ENCODE measurements around the gene KLHL29. TPM values are rescaled to one million over a fixed set of nuclear protein-coding genes. Genes with fewer than 3 reads are reported as not detected.

The KLHL29 gene
- total and polyA plus RNA-seq, 10 of the 15 experiments (the other 5 are each of a cell fraction or from before 2014, with no cell fraction given): 1.4 to 19.5 (median 6.1) TPM

DNA sequence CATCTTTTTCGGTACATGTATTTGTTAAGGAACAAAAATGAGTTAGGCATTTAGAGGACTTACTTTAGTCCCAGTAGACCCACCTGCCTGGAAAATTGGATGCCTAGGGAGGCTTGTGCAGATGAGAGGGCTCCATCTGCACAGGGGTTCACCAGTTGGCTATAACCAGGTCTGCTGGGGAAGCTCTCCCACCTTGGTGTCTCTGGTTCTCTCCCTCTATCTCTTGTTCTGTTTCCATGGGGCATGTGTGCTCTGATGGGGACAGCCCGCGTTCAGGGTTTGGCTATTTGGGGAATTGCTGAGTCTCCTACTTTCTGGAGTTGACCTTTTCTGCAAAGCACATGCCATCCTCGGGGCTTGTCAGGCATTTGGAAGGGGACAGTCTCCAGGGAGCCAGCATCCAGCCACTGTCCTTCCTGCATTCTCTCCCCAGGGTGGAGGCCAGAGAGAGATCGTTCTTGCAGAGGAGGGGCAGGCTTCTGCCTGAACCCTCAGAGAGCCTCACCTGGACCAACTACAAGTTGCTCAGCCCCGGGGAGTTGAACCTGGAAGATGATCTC, 157.3 kb downstream of the KLHL29 start (continued):
- TF ChIP-seq, protein P1, sequence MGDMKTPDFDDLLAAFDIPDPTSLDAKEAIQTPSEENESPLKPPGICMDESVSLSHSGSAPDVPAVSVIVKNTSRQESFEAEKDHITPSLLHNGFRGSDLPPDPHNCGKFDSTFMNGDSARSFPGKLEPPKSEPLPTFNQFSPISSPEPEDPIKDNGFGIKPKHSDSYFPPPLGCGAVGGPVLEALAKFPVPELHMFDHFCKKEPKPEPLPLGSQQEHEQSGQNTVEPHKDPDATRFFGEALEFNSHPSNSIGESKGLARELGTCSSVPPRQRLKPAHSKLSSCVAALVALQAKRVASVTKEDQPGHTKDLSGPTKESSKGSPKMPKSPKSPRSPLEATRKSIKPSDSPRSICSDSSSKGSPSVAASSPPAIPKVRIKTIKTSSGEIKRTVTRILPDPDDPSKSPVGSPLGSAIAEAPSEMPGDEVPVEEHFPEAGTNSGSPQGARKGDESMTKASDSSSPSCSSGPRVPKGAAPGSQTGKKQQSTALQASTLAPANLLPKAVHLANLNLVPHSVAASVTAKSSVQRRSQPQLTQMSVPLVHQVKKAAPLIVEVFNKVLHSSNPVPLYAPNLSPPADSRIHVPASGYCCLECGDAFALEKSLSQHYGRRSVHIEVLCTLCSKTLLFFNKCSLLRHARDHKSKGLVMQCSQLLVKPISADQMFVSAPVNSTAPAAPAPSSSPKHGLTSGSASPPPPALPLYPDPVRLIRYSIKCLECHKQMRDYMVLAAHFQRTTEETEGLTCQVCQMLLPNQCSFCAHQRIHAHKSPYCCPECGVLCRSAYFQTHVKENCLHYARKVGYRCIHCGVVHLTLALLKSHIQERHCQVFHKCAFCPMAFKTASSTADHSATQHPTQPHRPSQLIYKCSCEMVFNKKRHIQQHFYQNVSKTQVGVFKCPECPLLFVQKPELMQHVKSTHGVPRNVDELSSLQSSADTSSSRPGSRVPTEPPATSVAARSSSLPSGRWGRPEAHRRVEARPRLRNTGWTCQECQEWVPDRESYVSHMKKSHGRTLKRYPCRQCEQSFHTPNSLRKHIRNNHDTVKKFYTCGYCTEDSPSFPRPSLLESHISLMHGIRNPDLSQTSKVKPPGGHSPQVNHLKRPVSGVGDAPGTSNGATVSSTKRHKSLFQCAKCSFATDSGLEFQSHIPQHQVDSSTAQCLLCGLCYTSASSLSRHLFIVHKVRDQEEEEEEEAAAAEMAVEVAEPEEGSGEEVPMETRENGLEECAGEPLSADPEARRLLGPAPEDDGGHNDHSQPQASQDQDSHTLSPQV (IDR thresholded peaks at IDR 0.05): no peak
- TF ChIP-seq HDAC2 (IDR thresholded peaks at IDR 0.05): no peak
- TF ChIP-seq HDGF (IDR thresholded peaks at IDR 0.05): no peak
- TF ChIP-seq, protein P2, sequence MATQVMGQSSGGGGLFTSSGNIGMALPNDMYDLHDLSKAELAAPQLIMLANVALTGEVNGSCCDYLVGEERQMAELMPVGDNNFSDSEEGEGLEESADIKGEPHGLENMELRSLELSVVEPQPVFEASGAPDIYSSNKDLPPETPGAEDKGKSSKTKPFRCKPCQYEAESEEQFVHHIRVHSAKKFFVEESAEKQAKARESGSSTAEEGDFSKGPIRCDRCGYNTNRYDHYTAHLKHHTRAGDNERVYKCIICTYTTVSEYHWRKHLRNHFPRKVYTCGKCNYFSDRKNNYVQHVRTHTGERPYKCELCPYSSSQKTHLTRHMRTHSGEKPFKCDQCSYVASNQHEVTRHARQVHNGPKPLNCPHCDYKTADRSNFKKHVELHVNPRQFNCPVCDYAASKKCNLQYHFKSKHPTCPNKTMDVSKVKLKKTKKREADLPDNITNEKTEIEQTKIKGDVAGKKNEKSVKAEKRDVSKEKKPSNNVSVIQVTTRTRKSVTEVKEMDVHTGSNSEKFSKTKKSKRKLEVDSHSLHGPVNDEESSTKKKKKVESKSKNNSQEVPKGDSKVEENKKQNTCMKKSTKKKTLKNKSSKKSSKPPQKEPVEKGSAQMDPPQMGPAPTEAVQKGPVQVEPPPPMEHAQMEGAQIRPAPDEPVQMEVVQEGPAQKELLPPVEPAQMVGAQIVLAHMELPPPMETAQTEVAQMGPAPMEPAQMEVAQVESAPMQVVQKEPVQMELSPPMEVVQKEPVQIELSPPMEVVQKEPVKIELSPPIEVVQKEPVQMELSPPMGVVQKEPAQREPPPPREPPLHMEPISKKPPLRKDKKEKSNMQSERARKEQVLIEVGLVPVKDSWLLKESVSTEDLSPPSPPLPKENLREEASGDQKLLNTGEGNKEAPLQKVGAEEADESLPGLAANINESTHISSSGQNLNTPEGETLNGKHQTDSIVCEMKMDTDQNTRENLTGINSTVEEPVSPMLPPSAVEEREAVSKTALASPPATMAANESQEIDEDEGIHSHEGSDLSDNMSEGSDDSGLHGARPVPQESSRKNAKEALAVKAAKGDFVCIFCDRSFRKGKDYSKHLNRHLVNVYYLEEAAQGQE (IDR thresholded peaks at IDR 0.05; ENCODE audit: low read depth, low read length): no peak
- TF ChIP-seq IKZF1 (conservative IDR thresholded peaks at IDR 0.05): no peak
